HTR-8/SVneo (cell line): ENCODE data around the gene DNAJC8.

Source experiments
- DNase-seq: peaks from one replicate; pipeline ENCODE4 v3.0.0; 2011; ENCODE audit warnings: low spot score, mixed read lengths; ENCODE audit not compliant: insufficient read length
- FAIRE-seq: peaks from 2 replicates; lab custom pipeline; 2011; peaks lifted over from hg19 to GRCh38; lab: Jason Lieb, UNC

The DNAJC8 gene

GRCh38 chr1:28209700-28210099 lies 23.1 kb downstream of the DNAJC8 start:
- DNase-seq (no peak), FAIRE-seq (no peak)

- peak; percentile 45 for DNase-seq
- FAIRE-seq = no peak
These were observed 23.9 kb downstream of the DNAJC8 start for GRCh38 chr1:28208818-28209441.

GRCh38 chr1:28205243-28205642 lies 27.6 kb downstream of the DNAJC8 start:
- FAIRE-seq = no peak
- no peak for DNase-seq

- DNase-seq = no peak
- FAIRE-seq = no peak
These were observed 32.5 kb downstream of the DNAJC8 start for GRCh38 chr1:28200234-28200873.

- FAIRE-seq = no peak
- DNase-seq = no peak
These were observed 33.2 kb downstream of the DNAJC8 start for GRCh38 chr1:28199328-28200233.

GRCh38 chr1:28197682-28198415 lies 35.0 kb downstream of the DNAJC8 start:
- DNase-seq (no peak), FAIRE-seq (no peak)

GRCh38 chr1:28196330-28196729 lies 36.5 kb downstream of the DNAJC8 start:
- DNase-seq = no peak
- FAIRE-seq = no peak

GRCh38 chr1:28195780-28196179 lies 37.0 kb downstream of the DNAJC8 start:
- DNase-seq = no peak

GRCh38 chr1:28194326-28195035 lies 38.3 kb downstream of the DNAJC8 start:
- DNase-seq (no peak), FAIRE-seq (no peak)

More at GRCh38 chr1:28195780-28196179, 37.0 kb downstream of the DNAJC8 start:
- FAIRE-seq = no peak

GRCh38 chr1:28193701-28194161 lies 39.1 kb downstream of the DNAJC8 start:
- DNase-seq = no peak
- no peak for FAIRE-seq

- DNase-seq (no peak), FAIRE-seq (no peak)
These were observed 41.7 kb downstream of the DNAJC8 start for GRCh38 chr1:28190996-28191645.

- FAIRE-seq = no peak
- no peak for DNase-seq
These were observed 42.4 kb downstream of the DNAJC8 start for GRCh38 chr1:28190337-28190979.

GRCh38 chr1:28185071-28185470 lies 47.8 kb downstream of the DNAJC8 start:
- no peak for FAIRE-seq

GRCh38 chr1:28180306-28181305 lies 52.2 kb downstream of the DNAJC8 start:
- no peak for FAIRE-seq
- DNase-seq = no peak

More at GRCh38 chr1:28185071-28185470, 47.8 kb downstream of the DNAJC8 start:
- no peak for DNase-seq

- no peak for DNase-seq
- no peak for FAIRE-seq
These were observed 53.9 kb downstream of the DNAJC8 start for GRCh38 chr1:28178690-28179485.
